Keratinocyte (primary cell): ENCODE results near the gene LHX2. TPM values are rescaled to one million over a fixed set of nuclear protein-coding genes. Genes with fewer than 3 reads are reported as not detected.

Experiments used
- DNase-seq: peaks from one replicate; pipeline ENCODE4 v3.0.0-alpha.2; 2011; ENCODE audit warnings: low read depth, missing footprints, low spot score
- FAIRE-seq: peaks from 2 replicates; lab custom pipeline; 2011; peaks lifted over from hg19 to GRCh38; lab: Jason Lieb, UNC
- H2AFZ ChIP-seq: 2 replicates; pipeline ENCODE4 v1.6.0; 2012; ENCODE audit warnings: low read length, control low read depth, inconsistent platforms; ENCODE audit not compliant: control insufficient read depth
- H3K27ac ChIP-seq: 2 replicates; pipeline ENCODE4 v1.5.1; 2011; ENCODE audit warnings: low read length; ENCODE audit not compliant: control insufficient read depth, insufficient read depth
- H3K27me3 ChIP-seq: 3 replicates; pipeline ENCODE4 v1.6.0; 2011; ENCODE audit warnings: low read length; ENCODE audit not compliant: control insufficient read depth, insufficient read depth; ENCODE audit errors: extremely low read depth
- H3K36me3 ChIP-seq, 2 experiments: 2 replicates in 1 of 2; 3 replicates in 1 of 2; pipeline ENCODE4 v1.5.1; 2011; ENCODE audit warnings: low read length in 2 of 2, mild to moderate bottlenecking in 1 of 2; ENCODE audit not compliant: control insufficient read depth in 2 of 2, insufficient read depth in 2 of 2; ENCODE audit errors: extremely low read depth in 1 of 2
- H3K4me1 ChIP-seq: 3 replicates; pipeline ENCODE4 v1.5.1; 2011; ENCODE audit warnings: low read length; ENCODE audit not compliant: control insufficient read depth, insufficient read depth; ENCODE audit errors: extremely low read depth
- H3K4me2 ChIP-seq: 3 replicates; pipeline ENCODE4 v1.6.0; 2011; ENCODE audit warnings: low read depth, low read length; ENCODE audit not compliant: control insufficient read depth, insufficient read depth; ENCODE audit errors: extremely low read depth
- H3K4me3 ChIP-seq, 3 experiments: fragments of 200-600 bp in 1 of 3; sonication (generic) in 1 of 3; 2 replicates in 2 of 3; 3 replicates in 1 of 3; pipeline ENCODE4 v1.5.1; 2011 to 2016; ENCODE audit warnings: low read length in 3 of 3, mild to moderate bottlenecking in 3 of 3, control low read depth in 2 of 3, inconsistent platforms in 1 of 3, low read depth in 1 of 3, mixed read lengths in 1 of 3, mixed run types in 1 of 3, moderate library complexity in 1 of 3; ENCODE audit not compliant: control insufficient read depth in 2 of 3, insufficient read depth in 2 of 3; ENCODE audit errors: extremely low read depth in 1 of 3
- H3K79me2 ChIP-seq: 2 replicates; pipeline ENCODE4 v1.6.0; 2012; ENCODE audit warnings: low read length; ENCODE audit not compliant: control insufficient read depth, insufficient read depth
- H3K9ac ChIP-seq: 3 replicates; pipeline ENCODE4 v1.6.0; 2011; ENCODE audit warnings: low read length; ENCODE audit not compliant: control insufficient read depth, insufficient read depth; ENCODE audit errors: extremely low read depth
- H3K9me1 ChIP-seq: 3 replicates; pipeline ENCODE4 v1.6.0; 2011; ENCODE audit warnings: low read length; ENCODE audit not compliant: control insufficient read depth, insufficient read depth; ENCODE audit errors: extremely low read depth
- H3K9me3 ChIP-seq: 2 replicates; pipeline ENCODE4 v1.5.1; 2012; ENCODE audit warnings: low read depth, low read length; ENCODE audit not compliant: control insufficient read depth
- H4K20me1 ChIP-seq: 3 replicates; pipeline ENCODE4 v1.6.0; 2011; ENCODE audit warnings: low read length; ENCODE audit not compliant: control insufficient read depth, insufficient read depth; ENCODE audit errors: extremely low read depth
- EZH2 ChIP-seq: IDR thresholded peaks from one replicate; pipeline ENCODE4 v1.6.1; 2012; ENCODE audit warnings: inconsistent platforms, mild to moderate bottlenecking, low read length, moderate library complexity
- dilution Hi-C: fragments of 300-500 bp; cut with MboI; formaldehyde crosslinking; loops from one replicate; pipeline ENCODE4 v1.7.0; 2020; ENCODE audit warnings: low sequenced_read_pairs; ENCODE audit not compliant: extremely low pct_ligation_motif_present
- polyA plus RNA-seq, 5 experiments: library from polyadenylated mRNA; depleted of rRNA in 3 of 5; stranded (reverse) in 3 of 5; stranded (forward) in 1 of 5; unstranded in 1 of 5; fragments of >200 nt; gene quantifications; 1 replicate in 1 of 5; 2 replicates in 3 of 5; 3 replicates in 1 of 5; pipeline versions ENCODE4 v1.2.1 to v1.2.3, GENCODE V29; 2011 to 2012; ENCODE audit warnings: missing spikeins in 2 of 5, low read depth in 1 of 5, low replicate concordance in 1 of 5
- TF ChIP-seq, protein P1 (sequence below), 3 experiments: IDR thresholded peaks in 1 of 3; conservative IDR thresholded peaks in 1 of 3; optimal IDR thresholded peaks in 1 of 3; 2 replicates in 2 of 3; 3 replicates in 1 of 3; pipeline versions ENCODE3 to v1.5.1; 2011; ENCODE audit warnings: low read length in 3 of 3, mild to moderate bottlenecking in 3 of 3, moderate library complexity in 2 of 3, control low read depth in 1 of 3, inconsistent platforms in 1 of 3; ENCODE audit not compliant: insufficient read depth in 2 of 3; ENCODE audit errors: extremely low read depth in 1 of 3

The LHX2 gene
- polyA plus RNA-seq, 1 donor (not counting 4 experiments of a cell fraction or from before 2014, with no cell fraction given), result 0.07 TPM

DNA sequence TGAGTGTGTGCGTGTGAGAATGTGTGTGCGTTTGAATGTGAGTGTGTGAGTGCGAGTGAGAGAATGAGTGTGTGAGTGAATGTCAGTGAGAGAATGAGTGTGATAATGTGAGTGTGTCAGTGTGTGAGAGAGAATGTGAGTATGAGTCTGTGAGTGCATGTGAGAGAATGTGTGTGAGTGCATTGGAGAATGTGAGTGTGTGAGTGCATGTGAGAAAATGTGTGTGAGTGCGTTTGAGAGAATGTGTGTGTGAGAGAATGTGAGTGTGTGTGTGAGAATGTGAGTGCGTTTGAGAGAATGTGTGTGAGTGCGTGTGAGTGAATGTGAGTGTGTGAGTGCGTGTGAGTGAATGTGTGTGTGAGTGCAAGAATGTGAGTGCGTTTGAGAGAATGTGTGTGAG is 39.0 kb upstream of the LHX2 start:
- H3K9me1 ChIP-seq, result no peaks in the 10 kb centered on the region
- H4K20me1 ChIP-seq, result no peaks in the 10 kb centered on the region
- H3K9me3 ChIP-seq, result peaks cover 5% of the 10 kb centered on the region
- H3K4me3 ChIP-seq, result no peak overlapping the region
- no peak overlapping the region for H3K9ac ChIP-seq
- TF ChIP-seq, protein P1, sequence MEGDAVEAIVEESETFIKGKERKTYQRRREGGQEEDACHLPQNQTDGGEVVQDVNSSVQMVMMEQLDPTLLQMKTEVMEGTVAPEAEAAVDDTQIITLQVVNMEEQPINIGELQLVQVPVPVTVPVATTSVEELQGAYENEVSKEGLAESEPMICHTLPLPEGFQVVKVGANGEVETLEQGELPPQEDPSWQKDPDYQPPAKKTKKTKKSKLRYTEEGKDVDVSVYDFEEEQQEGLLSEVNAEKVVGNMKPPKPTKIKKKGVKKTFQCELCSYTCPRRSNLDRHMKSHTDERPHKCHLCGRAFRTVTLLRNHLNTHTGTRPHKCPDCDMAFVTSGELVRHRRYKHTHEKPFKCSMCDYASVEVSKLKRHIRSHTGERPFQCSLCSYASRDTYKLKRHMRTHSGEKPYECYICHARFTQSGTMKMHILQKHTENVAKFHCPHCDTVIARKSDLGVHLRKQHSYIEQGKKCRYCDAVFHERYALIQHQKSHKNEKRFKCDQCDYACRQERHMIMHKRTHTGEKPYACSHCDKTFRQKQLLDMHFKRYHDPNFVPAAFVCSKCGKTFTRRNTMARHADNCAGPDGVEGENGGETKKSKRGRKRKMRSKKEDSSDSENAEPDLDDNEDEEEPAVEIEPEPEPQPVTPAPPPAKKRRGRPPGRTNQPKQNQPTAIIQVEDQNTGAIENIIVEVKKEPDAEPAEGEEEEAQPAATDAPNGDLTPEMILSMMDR (optimal IDR thresholded peaks at IDR 0.05 in 1 of 3, IDR thresholded peaks at IDR 0.05 in 1 of 3, conservative IDR thresholded peaks at IDR 0.05 in 1 of 3; ENCODE audit: extremely low read depth in 1 of 3, insufficient read depth in 2 of 3, low read length in 3 of 3), result no peak
- no peak for TF ChIP-seq EZH2
- no peaks in the 10 kb centered on the region for H3K79me2 ChIP-seq
- H3K4me1 ChIP-seq, result no peaks in the 10 kb centered on the region
- H2AFZ ChIP-seq, result no peak overlapping the region
- no peaks in the 10 kb centered on the region for H3K36me3 ChIP-seq
- no peak overlapping the region for H3K4me2 ChIP-seq
- dilution Hi-C loops, result no loop called here
- H3K27me3 ChIP-seq, result peaks cover 18% of the 10 kb centered on the region
- H3K27ac ChIP-seq, result no peak overlapping the region
- FAIRE-seq (no peak), DNase-seq (no peak)

DNA sequence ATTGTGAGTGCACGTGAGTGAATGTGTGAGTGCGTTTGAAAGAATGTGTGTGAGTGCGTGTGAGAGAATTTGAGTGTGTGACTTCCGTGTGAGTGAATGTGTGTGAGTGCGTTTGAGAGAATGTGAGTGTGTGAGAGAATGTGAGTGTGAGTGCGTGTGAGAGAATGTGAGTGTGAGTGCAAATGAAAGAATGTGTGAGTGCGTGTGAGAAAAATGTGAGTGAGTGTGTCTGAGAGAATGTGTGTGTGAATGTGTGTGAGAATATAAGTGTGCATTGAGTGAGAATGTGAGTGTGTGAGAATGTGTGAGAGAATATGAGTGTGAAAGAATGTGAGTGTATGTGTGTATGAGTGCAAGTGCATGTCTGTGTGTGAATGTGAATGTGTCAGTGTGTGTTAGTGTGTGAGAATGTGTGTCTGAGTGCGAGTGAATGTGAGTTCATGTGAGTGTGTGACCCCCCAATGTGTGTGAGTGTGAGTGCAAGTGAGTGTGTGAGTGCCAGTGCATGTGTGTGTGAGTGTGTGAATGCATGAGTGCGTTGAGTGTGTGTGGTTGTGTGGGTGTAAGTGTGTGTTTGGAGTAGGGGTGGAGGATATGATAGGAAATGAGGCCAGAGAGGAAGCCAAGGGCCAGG is 37.9 kb upstream of the LHX2 start:
- Histone ChIP-seq H3K36me3 (no peaks in the 10 kb centered on the region), H3K4me3 (no peak overlapping the region), H3K27ac (no peak overlapping the region), H3K4me2 (no peak overlapping the region), H2AFZ (no peak overlapping the region), H3K27me3 (peaks cover 18% of the 10 kb centered on the region), H3K9ac (no peak overlapping the region), H3K9me3 (peaks cover 5% of the 10 kb centered on the region), H3K79me2 (no peaks in the 10 kb centered on the region), H3K9me1 (no peaks in the 10 kb centered on the region), H3K4me1 (no peaks in the 10 kb centered on the region), H4K20me1 (no peaks in the 10 kb centered on the region)
- FAIRE-seq (no peak), DNase-seq (no peak)
- dilution Hi-C loops, result no loop called here
- TF ChIP-seq EZH2, result no peak
- TF ChIP-seq, protein P1 (optimal IDR thresholded peaks at IDR 0.05 in 1 of 3, IDR thresholded peaks at IDR 0.05 in 1 of 3, conservative IDR thresholded peaks at IDR 0.05 in 1 of 3; ENCODE audit: extremely low read depth in 1 of 3, insufficient read depth in 2 of 3, low read length in 3 of 3), result no peak
